Fibroblast of mammary gland (primary cell): ENCODE results near the gene SGK2.

Experiments
- DNase-seq: peaks from one replicate; pipeline ENCODE4 v3.0.0-alpha.2; 2010; ENCODE audit warnings: low read depth
- H3K4me3 ChIP-seq: 2 replicates; pipeline ENCODE4 v1.5.1; 2011; ENCODE audit warnings: low read depth, mild to moderate bottlenecking, low read length, moderate library complexity; ENCODE audit not compliant: control insufficient read depth
- TF ChIP-seq, protein P1 (sequence below): conservative IDR thresholded peaks from 2 replicates; pipeline ENCODE4 v1.5.1; 2011; ENCODE audit warnings: low read depth, low read length, inconsistent platforms; ENCODE audit not compliant: control insufficient read depth, insufficient read depth

SGK2 gene

DNA sequence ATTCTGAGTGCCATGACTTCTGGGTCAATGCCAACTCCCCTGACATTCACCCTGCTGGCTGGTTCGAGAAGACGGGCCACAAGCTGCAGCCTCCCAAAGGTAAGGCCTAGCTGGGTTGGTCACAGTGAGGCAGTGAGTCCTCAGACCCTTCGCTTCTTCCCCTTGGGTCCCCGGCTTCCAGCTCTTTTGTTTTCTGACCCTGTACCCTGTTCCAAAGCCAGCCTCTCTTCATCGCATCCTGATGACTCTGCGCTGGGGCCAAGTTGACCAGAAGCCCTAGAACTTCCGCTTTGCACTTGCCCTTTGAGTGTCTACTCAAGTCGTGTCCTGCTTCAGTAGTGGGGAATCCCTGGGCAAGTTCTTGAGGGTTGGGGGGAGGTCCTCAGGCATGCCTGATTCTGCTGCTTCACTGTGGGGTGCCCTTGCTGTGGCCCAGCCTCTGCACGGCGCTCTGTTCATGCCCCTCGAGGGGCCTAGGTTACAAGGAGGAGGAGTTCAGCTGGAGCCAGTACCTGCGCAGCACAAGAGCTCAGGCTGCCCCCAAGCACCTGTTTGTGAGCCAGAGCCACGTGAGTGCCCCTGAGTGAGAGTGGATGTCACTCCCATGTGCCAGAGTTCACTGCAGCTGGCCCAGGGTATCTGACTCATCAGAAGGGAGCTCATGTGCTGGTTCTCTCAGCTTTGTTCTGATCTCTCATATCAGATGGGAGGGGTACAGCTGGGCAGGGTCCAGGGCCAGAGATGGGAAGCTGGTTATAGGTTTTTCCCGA lies 28.3 kb upstream of the SGK2 start:
- DNase-seq: no peak
- H3K4me3 ChIP-seq: no peak overlapping the region
- TF ChIP-seq, protein P1, sequence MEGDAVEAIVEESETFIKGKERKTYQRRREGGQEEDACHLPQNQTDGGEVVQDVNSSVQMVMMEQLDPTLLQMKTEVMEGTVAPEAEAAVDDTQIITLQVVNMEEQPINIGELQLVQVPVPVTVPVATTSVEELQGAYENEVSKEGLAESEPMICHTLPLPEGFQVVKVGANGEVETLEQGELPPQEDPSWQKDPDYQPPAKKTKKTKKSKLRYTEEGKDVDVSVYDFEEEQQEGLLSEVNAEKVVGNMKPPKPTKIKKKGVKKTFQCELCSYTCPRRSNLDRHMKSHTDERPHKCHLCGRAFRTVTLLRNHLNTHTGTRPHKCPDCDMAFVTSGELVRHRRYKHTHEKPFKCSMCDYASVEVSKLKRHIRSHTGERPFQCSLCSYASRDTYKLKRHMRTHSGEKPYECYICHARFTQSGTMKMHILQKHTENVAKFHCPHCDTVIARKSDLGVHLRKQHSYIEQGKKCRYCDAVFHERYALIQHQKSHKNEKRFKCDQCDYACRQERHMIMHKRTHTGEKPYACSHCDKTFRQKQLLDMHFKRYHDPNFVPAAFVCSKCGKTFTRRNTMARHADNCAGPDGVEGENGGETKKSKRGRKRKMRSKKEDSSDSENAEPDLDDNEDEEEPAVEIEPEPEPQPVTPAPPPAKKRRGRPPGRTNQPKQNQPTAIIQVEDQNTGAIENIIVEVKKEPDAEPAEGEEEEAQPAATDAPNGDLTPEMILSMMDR: no peak

GRCh38 chr20:43531091-43531443 lies 27.8 kb upstream of the SGK2 start:
- H3K4me3 ChIP-seq: no peak overlapping the region
- TF ChIP-seq, protein P1: no peak
- no peak for DNase-seq

DNA sequence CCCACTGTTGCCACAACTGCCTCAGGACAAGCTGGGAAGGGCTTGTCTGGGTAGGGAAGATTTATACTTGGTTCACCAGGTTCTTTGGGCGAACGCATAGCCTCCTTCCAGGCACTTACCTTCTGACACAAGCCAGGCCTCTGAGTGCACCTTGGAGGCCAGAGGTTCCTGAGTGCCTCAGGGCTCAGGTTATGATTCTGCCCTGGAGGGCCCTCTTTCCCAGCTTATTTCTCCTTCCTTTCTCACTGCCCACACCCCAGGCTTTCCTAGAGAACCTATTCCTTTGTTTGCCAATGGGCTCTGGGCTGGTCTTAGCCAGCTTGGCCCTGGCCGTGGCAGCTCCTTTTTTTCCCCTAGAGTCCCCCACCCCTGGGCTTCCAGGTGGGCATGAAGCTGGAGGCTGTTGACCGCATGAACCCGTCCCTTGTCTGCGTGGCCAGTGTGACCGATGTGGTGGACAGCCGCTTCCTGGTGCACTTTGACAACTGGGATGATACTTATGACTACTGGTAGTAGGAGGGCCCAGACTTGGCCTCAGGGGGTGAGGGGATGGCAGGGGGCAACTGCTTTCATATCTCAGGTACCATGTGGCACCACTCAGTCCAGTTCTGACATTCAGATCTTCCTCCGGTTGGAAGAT lies 26.3 kb upstream of the SGK2 start:
- no peak for DNase-seq
- H3K4me3 ChIP-seq: no peak overlapping the region
- TF ChIP-seq, protein P1: no peak

GRCh38 chr20:43533060-43533459 lies 25.8 kb upstream of the SGK2 start:
- H3K4me3 ChIP-seq: no peak overlapping the region
- TF ChIP-seq, protein P1: no peak
- DNase-seq: peak; percentile 66

GRCh38 chr20:43534016-43534415 lies 24.8 kb upstream of the SGK2 start:
- TF ChIP-seq, protein P1: no peak
- no peak for DNase-seq
- H3K4me3 ChIP-seq: no peak overlapping the region

DNA sequence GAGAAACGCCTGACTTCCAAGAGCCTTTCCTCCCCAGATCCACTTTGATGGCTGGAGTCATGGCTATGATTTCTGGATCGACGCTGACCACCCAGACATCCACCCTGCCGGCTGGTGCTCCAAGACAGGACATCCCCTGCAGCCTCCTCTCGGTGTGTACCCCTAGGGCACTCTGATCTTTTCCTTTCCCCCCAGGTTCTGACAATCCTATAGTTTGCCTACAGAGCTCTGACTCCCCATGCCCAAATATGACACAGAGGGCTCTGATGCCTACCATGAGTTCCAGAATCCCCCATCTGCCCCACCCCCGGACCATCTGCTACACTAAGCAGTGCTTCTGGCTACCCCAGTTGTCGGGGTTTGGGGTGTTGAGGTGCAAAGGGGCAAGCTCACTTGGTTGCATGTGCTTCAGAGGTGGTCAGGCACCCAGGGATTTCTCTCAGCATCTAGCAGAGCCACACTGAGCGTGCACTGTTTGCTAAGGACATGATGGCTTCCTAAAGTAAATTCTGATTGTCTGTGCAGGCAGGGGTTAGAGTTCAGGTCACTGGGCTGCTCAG lies 24.0 kb upstream of the SGK2 start:
- H3K4me3 ChIP-seq: no peak overlapping the region
- TF ChIP-seq, protein P1: no peak
- no peak for DNase-seq
